K562 (cell line): ENCODE measurements around the gene CARM1. TPM values are rescaled to one million over a fixed set of nuclear protein-coding genes. Genes with fewer than 3 reads are reported as not detected.

Experiments used
- BRF1 ChIP-seq: IDR thresholded peaks from 3 replicates; pipeline ENCODE4 v1.6.1; 2011; ENCODE audit warnings: borderline replicate concordance, mild to moderate bottlenecking; ENCODE audit not compliant: insufficient read length; ENCODE audit errors: extremely low read depth
- C11orf30 ChIP-seq: fragments of 450-650 bp; IDR thresholded peaks from 2 replicates; pipeline ENCODE4 v1.6.1; 2016; ENCODE audit warnings: low read depth, mild to moderate bottlenecking
- CBX2 ChIP-seq: fragments of 200-600 bp; sonication (generic); IDR thresholded peaks from one replicate; pipeline ENCODE4 v1.6.1; 2012; ENCODE audit warnings: mild to moderate bottlenecking, low read length, inconsistent platforms; ENCODE audit not compliant: insufficient read depth, poor library complexity, severe bottlenecking
- DACH1 ChIP-seq: fragments of 450-650 bp; IDR thresholded peaks from 2 replicates; pipeline ENCODE4 v1.6.1; 2018; ENCODE audit not compliant: partially characterized antibody
- EP400 ChIP-seq: fragments of 450-650 bp; IDR thresholded peaks from 2 replicates; pipeline ENCODE4 v1.6.1; 2017; ENCODE audit warnings: antibody characterized with exemption, mild to moderate bottlenecking, moderate library complexity
- FOXM1 ChIP-seq, 2 experiments: fragments of 450-650 bp in 1 of 2; sonication (generic) in 1 of 2; formaldehyde crosslinking in 1 of 2; IDR thresholded peaks; 2 replicates each; pipeline versions ENCODE4 v1.6.1 to v1.9.0; 2017 to 2022; ENCODE audit warnings: low read depth in 2 of 2, mild to moderate bottlenecking in 2 of 2, missing genetic modification reagents in 1 of 2, moderate library complexity in 1 of 2
- HMG20A ChIP-seq: fragments of 450-650 bp; formaldehyde crosslinking; conservative IDR thresholded peaks from 2 replicates; pipeline ENCODE4 v1.4.0; 2020; ENCODE audit warnings: mild to moderate bottlenecking, mixed read lengths
- MXI1 ChIP-seq: IDR thresholded peaks from 2 replicates; pipeline ENCODE4 v1.6.1; 2011; ENCODE audit warnings: low read depth, mild to moderate bottlenecking, improper control_type of control experiment, low read length
- NELFE ChIP-seq: IDR thresholded peaks from 2 replicates; pipeline ENCODE4 v1.6.1; 2011; ENCODE audit warnings: mild to moderate bottlenecking; ENCODE audit not compliant: insufficient read depth, insufficient read length
- NFE2 ChIP-seq: IDR thresholded peaks from 2 replicates; pipeline ENCODE4 v1.6.1; 2014; ENCODE audit warnings: antibody characterized with exemption, low read depth
- NFRKB ChIP-seq: fragments of 450-650 bp; IDR thresholded peaks from 2 replicates; pipeline ENCODE4 v1.6.1; 2016; ENCODE audit warnings: low read depth
- NFXL1 ChIP-seq: fragments of 450-650 bp; formaldehyde crosslinking; IDR thresholded peaks from 2 replicates; pipeline ENCODE4 v1.4.0; 2021; ENCODE audit warnings: mild to moderate bottlenecking
- NFYB ChIP-seq: IDR thresholded peaks from 2 replicates; pipeline ENCODE4 v1.6.1; 2011; ENCODE audit warnings: mild to moderate bottlenecking, moderate library complexity; ENCODE audit not compliant: insufficient read length; ENCODE audit errors: extremely low read depth
- PTTG1 ChIP-seq: fragments of 450-650 bp; IDR thresholded peaks from 2 replicates; pipeline ENCODE4 v1.6.1; 2016; ENCODE audit warnings: low read depth, mild to moderate bottlenecking, missing genetic modification characterization, missing compliant biosample characterization
- ZNF121 ChIP-seq: sonication (generic); formaldehyde crosslinking; conservative IDR thresholded peaks from 2 replicates; pipeline ENCODE4 v1.8.0; 2022; ENCODE audit warnings: missing genetic modification reagents
- ZNF143 ChIP-seq: sonication (generic); formaldehyde crosslinking; IDR thresholded peaks from 2 replicates; pipeline ENCODE4 v1.9.0; 2022; ENCODE audit warnings: mild to moderate bottlenecking, missing genetic modification reagents
- ZNF23 ChIP-seq: fragments of 250-450 bp; sonication (Bioruptor Pico); IDR thresholded peaks from 2 replicates; pipeline ENCODE4 v1.4.0; 2020; ENCODE audit warnings: mild to moderate bottlenecking
- ZNF324 ChIP-seq: fragments of 250-450 bp; sonication (Bioruptor Pico); IDR thresholded peaks from 2 replicates; pipeline ENCODE4 v1.4.0; 2020; ENCODE audit warnings: mild to moderate bottlenecking
- ZNF354B ChIP-seq: fragments of 250-450 bp; sonication (Bioruptor Pico); IDR thresholded peaks from 2 replicates; pipeline ENCODE4 v1.4.0; 2020
- ZNF668 ChIP-seq: fragments of 250-450 bp; sonication (Bioruptor Pico); IDR thresholded peaks from 2 replicates; pipeline ENCODE4 v1.8.0; 2022; ENCODE audit warnings: mild to moderate bottlenecking, inconsistent platforms
- ZZZ3 ChIP-seq: fragments of 450-650 bp; IDR thresholded peaks from 2 replicates; pipeline ENCODE4 v1.6.1; 2016; ENCODE audit warnings: antibody characterized with exemption, mild to moderate bottlenecking, moderate library complexity
- polyA plus RNA-seq, 8 experiments: library from polyadenylated mRNA; depleted of rRNA in 4 of 8; stranded (reverse) in 5 of 8; unstranded in 3 of 8; fragments of >200 nt; fragmentation: Nextera tagmentation in 2 of 8; fragmentation: Illumina TruSeq in 1 of 8; extraction: Ambion mirVana in 2 of 8; extraction: Trizol in 1 of 8; gene quantifications; 2 replicates each; pipeline versions ENCODE4 v1.2.1 to v1.2.3, GENCODE V29; 2011 to 2014; ENCODE audit warnings: inconsistent platforms in 1 of 8, missing spikeins in 1 of 8
- total RNA-seq, 7 experiments: library from RNA; depleted of rRNA in 6 of 7; stranded (reverse); fragments of >200 nt in 6 of 7; fragmentation: Illumina TruSeq in 2 of 7; extraction: Trizol in 2 of 7; gene quantifications; 2 replicates each; pipeline versions ENCODE4 v1.2.1 to v1.2.3, GENCODE V29; 2011 to 2021; ENCODE audit warnings: low replicate concordance in 1 of 7
- TF ChIP-seq, protein P1 (sequence below), 2 experiments: fragments of 450-650 bp; IDR thresholded peaks; 2 replicates each; pipeline ENCODE4 v1.6.1; 2016; ENCODE audit warnings: mild to moderate bottlenecking in 2 of 2, borderline replicate concordance in 1 of 2, low read depth in 1 of 2, moderate library complexity in 1 of 2

The CARM1 gene
- total and polyA plus RNA-seq, 9 of the 15 experiments (the other 6 are each of a cell fraction or from before 2014, with no cell fraction given), result 0.36 to 86.0 (median 29.7) TPM

DNA sequence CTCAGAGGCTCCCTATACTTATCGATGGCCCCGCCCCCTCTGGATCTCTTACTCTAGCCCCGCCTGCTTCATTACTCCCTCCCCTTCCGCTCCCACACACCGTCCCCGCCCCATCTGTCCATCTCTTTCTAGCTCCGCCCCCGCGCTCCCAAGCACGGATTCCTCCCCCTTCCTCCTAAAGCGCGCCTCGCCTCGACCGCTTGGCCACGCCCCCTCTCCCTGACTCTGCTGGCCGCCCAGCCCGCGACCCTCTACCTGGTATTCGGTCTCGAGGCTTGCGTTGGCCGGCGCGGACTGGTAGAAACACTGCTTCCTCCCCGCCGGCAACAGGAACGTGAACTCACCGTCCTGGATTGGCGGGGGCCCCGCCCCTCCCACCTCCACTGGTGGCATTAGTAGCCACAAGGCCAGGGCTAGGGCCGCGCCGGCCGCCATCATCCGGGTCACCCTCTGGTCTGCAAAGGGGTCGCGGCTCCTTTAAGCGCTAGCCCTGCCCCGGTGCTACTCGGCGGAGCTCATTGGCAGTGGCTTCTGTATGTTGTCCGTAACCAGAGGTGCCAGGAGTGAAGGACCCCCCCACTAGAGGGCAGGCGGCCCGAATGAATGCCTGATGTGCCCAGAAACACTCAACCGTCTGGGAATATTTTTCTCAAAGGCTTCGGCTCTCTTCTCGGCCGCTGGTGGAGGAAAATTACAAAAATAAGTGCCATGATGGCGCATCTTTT is 35.4 kb upstream of the CARM1 start, which contains the start of gene TMED1 (continued):
- peak; percentile 97 for TF ChIP-seq DACH1
- TF ChIP-seq FOXM1 (IDR thresholded peaks at IDR 0.05; ENCODE audit: low read depth), result peak; percentile 62; the same call in 1 of the 2 replicates
- TF ChIP-seq FOXM1 (CRISPR knock-in tag; IDR thresholded peaks at IDR 0.05; ENCODE audit: low read depth), result peak; percentile 7; the same call in 1 of the 2 replicates
- TF ChIP-seq EP400, result no peak
- peak; percentile 47; the same call in 1 of the 2 replicates for TF ChIP-seq C11orf30
- TF ChIP-seq, protein P1, sequence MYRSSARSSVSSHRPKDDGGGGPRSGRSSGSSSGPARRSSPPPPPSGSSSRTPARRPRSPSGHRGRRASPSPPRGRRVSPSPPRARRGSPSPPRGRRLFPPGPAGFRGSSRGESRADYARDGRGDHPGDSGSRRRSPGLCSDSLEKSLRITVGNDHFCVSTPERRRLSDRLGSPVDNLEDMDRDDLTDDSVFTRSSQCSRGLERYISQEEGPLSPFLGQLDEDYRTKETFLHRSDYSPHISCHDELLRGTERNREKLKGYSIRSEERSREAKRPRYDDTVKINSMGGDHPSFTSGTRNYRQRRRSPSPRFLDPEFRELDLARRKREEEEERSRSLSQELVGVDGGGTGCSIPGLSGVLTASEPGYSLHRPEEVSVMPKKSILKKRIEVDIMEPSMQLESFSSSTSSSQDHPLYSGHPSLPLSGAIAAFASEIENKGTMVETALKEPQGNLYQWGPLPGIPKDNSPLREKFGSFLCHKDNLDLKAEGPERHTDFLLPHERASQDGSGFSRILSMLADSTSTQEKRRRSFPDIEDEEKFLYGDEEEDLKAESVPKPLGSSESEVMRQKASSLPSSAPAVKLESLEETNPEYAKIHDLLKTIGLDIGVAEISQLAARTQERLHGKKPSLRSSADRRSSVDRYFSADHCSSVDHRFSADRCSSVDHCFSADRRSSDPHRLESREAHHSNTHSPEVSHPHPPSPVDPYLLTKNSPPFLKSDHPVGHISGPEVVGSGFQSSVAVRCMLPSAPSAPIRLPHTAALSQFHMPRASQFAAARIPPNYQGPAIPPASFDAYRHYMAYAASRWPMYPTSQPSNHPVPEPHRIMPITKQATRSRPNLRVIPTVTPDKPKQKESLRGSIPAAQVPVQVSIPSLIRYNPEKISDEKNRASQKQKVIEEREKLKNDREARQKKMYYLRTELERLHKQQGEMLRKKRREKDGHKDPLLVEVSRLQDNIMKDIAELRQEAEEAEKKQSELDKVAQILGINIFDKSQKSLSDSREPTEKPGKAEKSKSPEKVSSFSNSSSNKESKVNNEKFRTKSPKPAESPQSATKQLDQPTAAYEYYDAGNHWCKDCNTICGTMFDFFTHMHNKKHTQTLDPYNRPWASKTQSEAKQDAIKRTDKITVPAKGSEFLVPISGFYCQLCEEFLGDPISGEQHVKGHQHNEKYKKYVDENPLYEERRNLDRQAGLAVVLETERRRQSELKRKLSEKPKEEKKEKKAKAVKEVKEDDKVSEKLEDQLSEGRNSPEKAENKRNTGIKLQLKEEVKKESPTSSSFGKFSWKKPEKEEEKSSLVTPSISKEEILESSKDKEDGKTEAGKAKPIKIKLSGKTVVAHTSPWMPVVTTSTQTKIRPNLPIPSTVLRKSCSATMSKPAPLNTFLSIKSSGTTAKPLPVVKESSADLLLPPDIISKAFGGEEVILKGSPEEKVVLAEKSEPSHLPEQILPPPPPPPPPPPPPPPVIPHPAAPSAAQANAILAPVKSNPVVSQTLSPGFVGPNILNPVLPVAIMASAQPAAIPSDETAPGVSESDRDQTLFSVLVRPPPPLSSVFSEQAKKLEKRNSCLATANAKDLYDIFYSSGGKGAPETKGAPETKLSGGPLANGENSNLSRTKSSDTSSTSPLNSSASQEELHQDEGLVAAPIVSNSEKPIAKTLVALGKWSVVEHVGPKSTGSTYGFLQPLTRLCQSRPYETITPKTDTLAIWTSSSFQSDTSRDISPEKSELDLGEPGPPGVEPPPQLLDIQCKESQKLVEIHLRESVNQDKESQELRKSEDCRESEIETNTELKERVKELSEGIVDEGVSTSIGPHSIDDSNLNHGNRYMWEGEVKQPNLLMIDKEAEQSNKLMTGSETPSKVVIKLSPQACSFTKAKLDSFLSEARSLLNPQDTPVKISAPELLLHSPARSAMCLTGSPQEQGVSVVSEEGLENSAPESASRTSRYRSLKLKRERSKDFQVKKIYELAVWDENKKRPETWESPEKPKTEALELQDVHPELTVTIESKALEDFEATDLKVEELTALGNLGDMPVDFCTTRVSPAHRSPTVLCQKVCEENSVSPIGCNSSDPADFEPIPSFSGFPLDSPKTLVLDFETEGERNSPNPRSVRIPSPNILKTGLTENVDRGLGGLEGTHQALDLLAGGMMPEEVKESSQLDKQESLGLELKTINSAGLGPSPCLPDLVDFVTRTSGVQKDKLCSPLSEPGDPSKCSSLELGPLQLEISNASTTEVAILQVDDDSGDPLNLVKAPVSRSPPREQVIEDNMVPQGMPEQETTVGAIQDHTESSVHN (IDR thresholded peaks at IDR 0.05; ENCODE audit: borderline replicate concordance in 1 of 2, low read depth in 1 of 2), result no peak
- no peak for TF ChIP-seq PTTG1 (tag)
- TF ChIP-seq ZNF324 (CRISPR knock-in tag), result no peak
- TF ChIP-seq NELFE, result no peak
- no peak for TF ChIP-seq NFXL1 (CRISPR knock-in tag)
- TF ChIP-seq BRF1, result no peak
- 0 out of 2 replicates have a peak, but pooled peaks have one; percentile 56 for TF ChIP-seq ZNF23 (CRISPR knock-in tag)
- TF ChIP-seq NFRKB, result peak; percentile 74
- no peak for TF ChIP-seq ZNF668 (CRISPR knock-in tag)
- TF ChIP-seq ZNF121 (CRISPR knock-in tag), result no peak
- peak; percentile 97 for TF ChIP-seq NFE2
- TF ChIP-seq ZNF143 (CRISPR knock-in tag), result no peak
- TF ChIP-seq MXI1, result no peak; the same call in 1 of the 2 replicates
- TF ChIP-seq NFYB, result no peak
- TF ChIP-seq ZZZ3, result no peak
- TF ChIP-seq ZNF354B (CRISPR knock-in tag), result no peak
- no peak for TF ChIP-seq HMG20A
- TF ChIP-seq CBX2, result no peak
